HL-60 (cell line): ENCODE results near the gene TMPRSS13.

Experiments
- DNase-seq, 2 experiments: peaks; one replicate each; pipeline ENCODE4 v3.0.0-alpha.2; 2010 to 2020; ENCODE audit warnings: low read depth in 1 of 2, low spot score in 1 of 2
- H3K27ac ChIP-seq: fragments of 250-450 bp; sonication (Bioruptor Pico); replicated peaks from 2 replicates; pipeline ENCODE4 v1.5.1; 2020; ENCODE audit warnings: mild to moderate bottlenecking, moderate library complexity
- H3K27me3 ChIP-seq: fragments of 250-450 bp; sonication (Bioruptor Pico); 2 replicates; pipeline ENCODE4 v1.5.1; 2021; ENCODE audit warnings: mild to moderate bottlenecking, moderate library complexity; ENCODE audit not compliant: insufficient read depth, poor library complexity, severe bottlenecking
- H3K4me3 ChIP-seq: replicated peaks from 2 replicates; pipeline ENCODE4 v1.5.1; 2011; ENCODE audit warnings: mild to moderate bottlenecking, control low read depth, low read length; ENCODE audit not compliant: insufficient read depth
- GABPA ChIP-seq: IDR thresholded peaks from 2 replicates; pipeline ENCODE4 v1.6.1; 2012; ENCODE audit warnings: low read depth
- POLR2AphosphoS5 ChIP-seq: IDR thresholded peaks from 2 replicates; pipeline ENCODE4 v1.6.1; 2012; ENCODE audit warnings: low read depth
- SPI1 ChIP-seq: IDR thresholded peaks from 2 replicates; pipeline ENCODE4 v1.6.1; 2012; ENCODE audit warnings: low read depth, mild to moderate bottlenecking, borderline replicate concordance
- TF ChIP-seq, protein P1 (sequence below): IDR thresholded peaks from one replicate; pipeline ENCODE4 v1.5.1; 2011; ENCODE audit warnings: low read length, control low read depth, inconsistent platforms; ENCODE audit not compliant: insufficient read depth
- TF ChIP-seq, protein P2 (sequence below): IDR thresholded peaks from 2 replicates; pipeline ENCODE4 v1.6.1; 2012; ENCODE audit warnings: low read depth; ENCODE audit not compliant: insufficient replicate concordance

Gene TMPRSS13

DNA sequence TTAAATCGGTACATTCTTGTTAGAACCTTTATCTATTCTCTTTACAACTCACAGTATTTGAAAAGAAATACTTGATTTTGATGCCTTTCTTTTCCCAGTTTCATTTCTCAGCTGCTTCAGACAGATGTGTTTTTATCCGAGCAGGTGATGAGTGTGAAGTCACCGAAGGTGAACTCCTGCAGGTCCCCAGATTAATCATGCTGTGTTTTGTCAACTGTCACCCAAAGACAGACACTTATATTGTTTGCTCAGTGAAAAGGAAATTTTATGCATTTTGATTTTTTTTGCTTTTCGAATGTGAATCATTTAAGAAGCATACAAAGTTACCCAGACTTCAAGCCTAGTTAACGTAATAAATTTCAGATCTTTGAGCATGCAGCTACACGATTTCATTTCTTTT lies 7.8 kb upstream of the TMPRSS13 start:
- Histone ChIP-seq H3K4me3 (no peak overlapping the region), H3K27ac (no peak overlapping the region), H3K27me3 (no peaks in the 10 kb centered on the region)
- TF ChIP-seq, protein P1, sequence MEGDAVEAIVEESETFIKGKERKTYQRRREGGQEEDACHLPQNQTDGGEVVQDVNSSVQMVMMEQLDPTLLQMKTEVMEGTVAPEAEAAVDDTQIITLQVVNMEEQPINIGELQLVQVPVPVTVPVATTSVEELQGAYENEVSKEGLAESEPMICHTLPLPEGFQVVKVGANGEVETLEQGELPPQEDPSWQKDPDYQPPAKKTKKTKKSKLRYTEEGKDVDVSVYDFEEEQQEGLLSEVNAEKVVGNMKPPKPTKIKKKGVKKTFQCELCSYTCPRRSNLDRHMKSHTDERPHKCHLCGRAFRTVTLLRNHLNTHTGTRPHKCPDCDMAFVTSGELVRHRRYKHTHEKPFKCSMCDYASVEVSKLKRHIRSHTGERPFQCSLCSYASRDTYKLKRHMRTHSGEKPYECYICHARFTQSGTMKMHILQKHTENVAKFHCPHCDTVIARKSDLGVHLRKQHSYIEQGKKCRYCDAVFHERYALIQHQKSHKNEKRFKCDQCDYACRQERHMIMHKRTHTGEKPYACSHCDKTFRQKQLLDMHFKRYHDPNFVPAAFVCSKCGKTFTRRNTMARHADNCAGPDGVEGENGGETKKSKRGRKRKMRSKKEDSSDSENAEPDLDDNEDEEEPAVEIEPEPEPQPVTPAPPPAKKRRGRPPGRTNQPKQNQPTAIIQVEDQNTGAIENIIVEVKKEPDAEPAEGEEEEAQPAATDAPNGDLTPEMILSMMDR = no peak
- TF ChIP-seq POLR2AphosphoS5 (no peak), GABPA (no peak), SPI1 (no peak)
- TF ChIP-seq, protein P2, sequence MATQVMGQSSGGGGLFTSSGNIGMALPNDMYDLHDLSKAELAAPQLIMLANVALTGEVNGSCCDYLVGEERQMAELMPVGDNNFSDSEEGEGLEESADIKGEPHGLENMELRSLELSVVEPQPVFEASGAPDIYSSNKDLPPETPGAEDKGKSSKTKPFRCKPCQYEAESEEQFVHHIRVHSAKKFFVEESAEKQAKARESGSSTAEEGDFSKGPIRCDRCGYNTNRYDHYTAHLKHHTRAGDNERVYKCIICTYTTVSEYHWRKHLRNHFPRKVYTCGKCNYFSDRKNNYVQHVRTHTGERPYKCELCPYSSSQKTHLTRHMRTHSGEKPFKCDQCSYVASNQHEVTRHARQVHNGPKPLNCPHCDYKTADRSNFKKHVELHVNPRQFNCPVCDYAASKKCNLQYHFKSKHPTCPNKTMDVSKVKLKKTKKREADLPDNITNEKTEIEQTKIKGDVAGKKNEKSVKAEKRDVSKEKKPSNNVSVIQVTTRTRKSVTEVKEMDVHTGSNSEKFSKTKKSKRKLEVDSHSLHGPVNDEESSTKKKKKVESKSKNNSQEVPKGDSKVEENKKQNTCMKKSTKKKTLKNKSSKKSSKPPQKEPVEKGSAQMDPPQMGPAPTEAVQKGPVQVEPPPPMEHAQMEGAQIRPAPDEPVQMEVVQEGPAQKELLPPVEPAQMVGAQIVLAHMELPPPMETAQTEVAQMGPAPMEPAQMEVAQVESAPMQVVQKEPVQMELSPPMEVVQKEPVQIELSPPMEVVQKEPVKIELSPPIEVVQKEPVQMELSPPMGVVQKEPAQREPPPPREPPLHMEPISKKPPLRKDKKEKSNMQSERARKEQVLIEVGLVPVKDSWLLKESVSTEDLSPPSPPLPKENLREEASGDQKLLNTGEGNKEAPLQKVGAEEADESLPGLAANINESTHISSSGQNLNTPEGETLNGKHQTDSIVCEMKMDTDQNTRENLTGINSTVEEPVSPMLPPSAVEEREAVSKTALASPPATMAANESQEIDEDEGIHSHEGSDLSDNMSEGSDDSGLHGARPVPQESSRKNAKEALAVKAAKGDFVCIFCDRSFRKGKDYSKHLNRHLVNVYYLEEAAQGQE = no peak
- no peak for DNase-seq

- H3K27me3 ChIP-seq = peaks cover 1% of the 10 kb centered on the region
- TF ChIP-seq GABPA (no peak), SPI1 (no peak)
- DNase-seq = no peak
Measured at GRCh38 chr11:117934526-117935307, 5.5 kb upstream of the TMPRSS13 start.

GRCh38 chr11:117933930-117934329 lies 4.7 kb upstream of the TMPRSS13 start:
- Histone ChIP-seq H3K4me3 (no peak overlapping the region), H3K27ac (no peak overlapping the region), H3K27me3 (peaks cover 4% of the 10 kb centered on the region)
- DNase-seq = no peak
- TF ChIP-seq GABPA = no peak
- TF ChIP-seq POLR2AphosphoS5 = no peak
- TF ChIP-seq, protein P1 = no peak
- TF ChIP-seq, protein P2 = no peak
- no peak for TF ChIP-seq SPI1

More at GRCh38 chr11:117934526-117935307, 5.5 kb upstream of the TMPRSS13 start:
- H3K4me3 ChIP-seq = no peak overlapping the region
- no peak overlapping the region for H3K27ac ChIP-seq

- Histone ChIP-seq H3K27ac (no peak overlapping the region), H3K27me3 (peaks cover 4% of the 10 kb centered on the region), H3K4me3 (no peak overlapping the region)
- no peak for DNase-seq
- TF ChIP-seq, protein P1 = no peak
- no peak for TF ChIP-seq SPI1
- TF ChIP-seq POLR2AphosphoS5 = no peak
- TF ChIP-seq GABPA = no peak
- TF ChIP-seq, protein P2 = no peak
Measured at GRCh38 chr11:117933475-117933874, 4.3 kb upstream of the TMPRSS13 start.
